ENCODE results near the gene ARHGAP15.

The ARHGAP15 gene

DNA sequence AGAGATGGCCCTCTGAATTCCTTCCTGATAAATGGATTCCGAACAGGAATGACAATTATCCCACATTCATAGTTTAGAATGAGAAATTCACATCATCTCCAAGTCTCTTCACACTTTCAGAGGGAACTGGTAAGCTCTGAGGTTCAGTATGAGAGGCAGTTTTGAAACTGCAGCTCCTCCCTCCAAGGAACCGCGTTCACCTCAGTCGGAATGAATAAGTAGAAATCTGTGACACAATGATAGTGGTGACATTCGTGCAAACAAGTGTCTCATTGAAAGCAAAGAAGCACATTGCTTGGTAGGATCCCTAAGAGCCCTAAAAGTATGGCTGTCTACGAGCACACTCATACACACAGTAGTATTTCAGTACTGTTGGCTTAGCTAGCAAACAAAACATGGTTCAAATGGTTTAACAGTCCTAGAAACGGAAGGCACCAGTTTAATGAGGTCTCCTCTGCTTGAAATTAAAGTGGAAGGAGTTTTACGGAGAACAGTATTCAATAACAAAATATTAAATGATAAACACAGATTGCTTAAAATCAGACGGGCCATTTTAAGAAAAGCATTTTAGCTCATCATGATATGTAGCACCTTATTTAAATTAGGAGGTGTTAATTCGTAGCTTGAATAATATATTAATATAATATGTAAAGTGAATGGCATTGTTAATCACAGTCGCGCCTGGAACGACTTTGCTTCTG, 225.0 kb downstream of the ARHGAP15 start:
- DNase-seq: no peak

GRCh38 chr2:143355870-143356269, 226.7 kb downstream of the ARHGAP15 start:
- no peak for DNase-seq

DNA sequence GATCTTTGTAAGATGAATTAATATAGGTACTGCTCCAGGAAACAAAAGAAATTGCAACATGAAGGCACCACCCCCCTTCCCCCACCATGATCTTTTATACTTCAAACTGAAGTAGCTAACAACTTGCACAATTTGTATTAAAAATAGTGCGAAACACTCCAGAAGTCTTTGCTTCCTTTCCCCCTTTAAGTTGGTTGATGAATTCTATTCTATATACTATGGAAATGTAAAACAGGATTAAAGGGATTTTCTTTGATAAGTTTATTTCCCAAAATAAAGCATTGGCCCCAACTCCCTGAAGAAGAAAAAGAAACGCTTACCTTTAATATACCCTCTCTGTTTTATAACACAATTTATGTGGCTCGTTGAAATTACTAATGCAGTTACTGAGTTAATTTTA, 227.1 kb downstream of the ARHGAP15 start:
- no peak for DNase-seq

DNA sequence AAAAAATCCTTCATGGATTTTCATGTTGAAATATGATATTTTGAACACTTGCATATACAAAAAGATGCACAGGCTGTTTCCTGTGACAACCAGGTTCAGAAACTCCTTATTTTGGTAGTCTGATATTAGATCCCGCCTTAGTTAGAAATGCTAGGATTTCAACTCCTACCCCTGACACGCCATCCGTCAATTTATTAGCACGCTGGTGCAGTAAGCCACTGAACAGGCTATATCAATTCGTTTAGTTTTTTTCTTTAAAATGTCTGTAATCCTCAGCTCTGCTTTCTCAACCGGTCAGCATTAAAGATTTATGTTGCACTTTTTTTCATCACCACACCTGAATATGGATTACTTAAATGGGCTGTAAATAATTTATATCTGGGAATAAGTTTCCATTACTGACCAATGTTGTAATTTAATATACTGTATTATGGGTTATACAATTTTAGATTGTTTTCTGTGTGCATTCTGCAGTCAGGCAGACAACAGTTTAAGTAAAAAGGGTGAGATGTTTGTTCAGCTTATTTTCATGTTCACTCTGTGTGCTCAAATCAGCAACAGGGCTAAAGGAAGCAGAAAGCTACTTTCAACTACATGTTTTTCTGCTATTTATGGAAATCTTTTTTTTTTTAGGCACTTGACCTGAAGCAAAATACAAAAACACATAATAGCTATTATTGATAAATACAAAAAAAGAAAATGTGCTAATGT, 227.7 kb downstream of the ARHGAP15 start:
- no peak for DNase-seq

DNA sequence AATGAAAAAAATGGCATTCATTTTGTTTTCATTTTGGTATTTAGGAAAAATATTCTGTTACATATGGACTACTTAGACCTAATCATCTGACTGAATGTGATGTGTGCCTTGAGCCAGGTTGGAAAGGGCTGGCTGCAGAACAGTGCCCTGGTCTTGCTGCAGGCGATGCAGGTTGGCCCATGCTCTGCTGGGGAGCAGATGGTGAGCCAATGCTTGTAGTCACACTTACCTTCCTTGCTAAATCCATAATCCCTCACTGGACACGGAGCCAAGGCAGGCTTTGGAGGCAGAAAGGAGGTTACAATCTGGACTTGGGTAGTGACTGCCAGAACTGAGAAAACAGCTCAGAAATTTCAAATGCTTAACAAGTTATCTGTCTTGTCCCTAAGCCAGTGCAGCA, 228.7 kb downstream of the ARHGAP15 start:
- DNase-seq: no peak

DNA sequence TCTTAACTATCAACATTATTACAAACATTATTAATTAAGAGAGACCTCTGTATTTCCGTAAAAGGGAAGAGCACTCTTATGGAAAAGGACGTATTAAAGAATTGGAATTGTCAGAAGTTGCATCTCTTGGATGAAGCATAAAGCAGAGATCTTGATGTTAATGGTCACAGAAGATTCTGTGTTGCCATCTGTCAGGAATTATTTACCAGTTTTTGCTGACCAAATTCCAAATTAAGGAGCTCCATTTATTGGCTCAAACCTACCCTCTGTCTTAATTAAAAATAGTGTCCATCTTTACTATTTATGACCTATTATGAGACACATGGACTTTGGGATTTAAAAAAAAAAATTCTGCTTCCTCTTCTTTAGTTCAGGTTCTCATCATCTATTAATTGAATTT, 232.1 kb downstream of the ARHGAP15 start:
- no peak for DNase-seq

- DNase-seq: no peak
Observed at GRCh38 chr2:143371616-143372015, 242.4 kb downstream of the ARHGAP15 start.

GRCh38 chr2:143375384-143375880, 246.2 kb downstream of the ARHGAP15 start:
- no peak for DNase-seq

DNA sequence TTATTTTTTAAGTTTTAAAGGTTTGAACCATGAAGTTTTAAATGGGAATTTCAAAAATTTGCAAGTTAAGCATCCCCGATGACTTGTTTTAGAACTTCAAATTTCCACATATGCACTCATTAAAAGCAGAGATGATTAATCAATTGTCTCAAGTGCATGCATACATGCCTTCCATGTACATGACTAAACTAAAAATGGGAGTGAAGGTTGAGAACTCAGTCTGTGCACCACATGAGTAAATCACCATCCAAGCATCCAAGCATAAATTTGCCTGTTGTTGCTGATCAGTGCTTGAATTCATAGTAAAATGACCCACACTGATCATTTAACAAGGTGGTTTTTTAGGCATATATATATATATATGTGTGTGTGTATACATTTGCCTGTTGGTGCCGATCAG, 249.8 kb downstream of the ARHGAP15 start:
- DNase-seq: no peak

DNA sequence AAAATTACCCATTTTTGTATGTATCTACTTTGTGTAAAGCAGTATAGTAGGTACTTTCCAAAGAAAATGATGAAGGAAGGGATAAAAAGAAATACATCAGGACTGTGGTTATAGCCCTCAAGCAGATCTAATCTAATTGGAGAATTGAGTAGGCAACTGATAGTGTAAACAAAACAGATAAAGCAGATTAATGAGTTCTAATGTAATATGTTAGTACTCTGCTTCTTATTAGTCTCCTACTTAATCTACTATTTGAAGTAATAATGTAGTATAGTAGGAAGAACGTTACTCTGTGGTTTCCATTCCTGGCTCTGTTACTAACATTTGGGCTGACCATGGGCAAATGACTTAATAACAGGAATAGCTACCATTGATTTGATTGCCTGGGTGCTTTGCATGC, 250.7 kb downstream of the ARHGAP15 start:
- DNase-seq: no peak

GRCh38 chr2:143382573-143382972, 253.4 kb downstream of the ARHGAP15 start:
- no peak for DNase-seq

GRCh38 chr2:143383016-143383415, 253.8 kb downstream of the ARHGAP15 start:
- no peak for DNase-seq

- no peak for DNase-seq
Observed at GRCh38 chr2:143384111-143384510, 254.9 kb downstream of the ARHGAP15 start.

- no peak for DNase-seq
Observed at GRCh38 chr2:143390171-143390570, 261.0 kb downstream of the ARHGAP15 start.

GRCh38 chr2:143392358-143392757, 263.1 kb downstream of the ARHGAP15 start:
- no peak for DNase-seq

- no peak for DNase-seq
Observed at GRCh38 chr2:143394062-143394461, 264.8 kb downstream of the ARHGAP15 start.

- no peak for DNase-seq
Observed at GRCh38 chr2:143397884-143398614, 268.8 kb downstream of the ARHGAP15 start.

DNA sequence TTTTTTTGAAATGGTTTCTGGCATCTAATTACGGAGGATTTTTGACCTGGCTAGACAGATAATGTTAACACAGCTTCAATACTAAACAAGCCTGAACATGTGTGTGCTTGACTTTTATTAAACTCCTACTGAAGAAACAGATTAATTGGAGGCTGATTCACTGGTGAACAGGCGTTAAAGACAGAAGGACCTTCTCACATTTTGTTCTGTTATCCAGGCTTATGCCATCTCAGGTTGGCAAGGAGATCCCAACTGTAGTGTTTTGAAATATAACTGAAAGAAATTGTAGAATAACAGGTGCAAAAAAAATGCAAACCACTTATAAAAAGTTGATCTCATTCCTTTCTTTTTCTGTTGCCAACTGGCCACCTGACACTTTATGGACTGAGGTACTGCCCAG, 269.6 kb downstream of the ARHGAP15 start:
- no peak for DNase-seq

- DNase-seq: peak; percentile 12
Observed at GRCh38 chr2:143399631-143400069, 270.4 kb downstream of the ARHGAP15 start.

GRCh38 chr2:143401861-143402260, 272.6 kb downstream of the ARHGAP15 start:
- DNase-seq: no peak

DNA sequence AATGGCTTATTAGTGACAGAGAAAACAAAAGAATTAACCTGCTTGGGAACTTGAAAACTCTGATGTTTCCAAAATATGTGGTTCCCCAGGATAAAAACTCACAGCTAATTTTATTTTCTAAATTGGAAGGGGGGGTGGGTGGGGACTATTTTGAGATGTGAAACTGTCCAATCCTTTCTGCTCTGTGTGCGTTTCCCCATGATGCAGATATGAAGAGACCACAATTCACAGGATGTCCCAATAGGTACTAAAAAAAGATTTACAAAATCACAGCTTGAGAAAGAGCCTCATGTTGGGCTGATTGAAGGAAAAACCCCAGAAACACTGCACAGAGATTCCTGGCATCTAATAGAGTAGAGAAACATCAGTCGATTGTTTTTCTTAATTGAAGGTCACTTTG, 273.2 kb downstream of the ARHGAP15 start:
- no peak for DNase-seq

- no peak for DNase-seq
Observed at GRCh38 chr2:143410082-143410897, 281.1 kb downstream of the ARHGAP15 start.

DNA sequence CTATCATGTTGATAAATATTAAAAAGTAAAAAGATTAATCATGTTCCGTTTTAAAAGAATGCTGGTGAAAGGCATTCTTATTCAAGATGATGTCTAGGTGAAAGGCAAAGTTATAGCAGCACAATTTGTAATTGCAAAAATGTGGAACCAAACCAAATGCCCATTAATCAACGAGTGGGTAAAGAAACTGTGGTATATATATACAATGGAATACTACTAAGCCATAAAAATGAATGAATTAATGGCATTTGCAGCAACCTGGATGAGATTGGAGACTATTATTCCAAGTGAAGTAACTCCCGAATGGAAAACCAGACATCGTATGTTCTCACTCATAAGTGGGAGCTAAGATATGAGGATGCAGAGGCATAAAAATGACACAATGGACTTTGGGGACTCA, 286.4 kb downstream of the ARHGAP15 start:
- DNase-seq: no peak
